Lung (tissue), 12 donors: ENCODE measurements around the gene USP54. TPM values are rescaled to one million over a fixed set of nuclear protein-coding genes. Genes with fewer than 3 reads are reported as not detected.

ENCODE experiments used
- ATAC-seq: fragments of 200-7000 bp; cut with Tn5 transposase; one replicate; pipeline ENCODE4 v1.9.1; 2020; ENCODE audit warnings: moderate number of reproducible peaks; ENCODE audit not compliant: insufficient read depth, low FRiP score
- DNase-seq, 3 donors: peaks; one replicate each; pipeline ENCODE4 v3.0.0-alpha.2; 2013 to 2017
- H3K27ac ChIP-seq, 2 donors: one replicate each; pipeline ENCODE4 v1.5.1; 2013; ENCODE audit warnings: mild to moderate bottlenecking in 2 of 2, moderate library complexity in 2 of 2, control low read depth in 1 of 2, inconsistent platforms in 1 of 2, low read depth in 1 of 2, low read length in 1 of 2
- H3K27me3 ChIP-seq, 3 donors: one replicate each; pipeline ENCODE4 v1.5.1; 2013; ENCODE audit warnings: low read length in 2 of 3; ENCODE audit not compliant: control insufficient read depth in 3 of 3, insufficient read depth in 3 of 3
- H3K36me3 ChIP-seq, 4 donors: one replicate each; pipeline ENCODE4 v1.5.1; 2013; ENCODE audit warnings: low read length in 4 of 4, mild to moderate bottlenecking in 1 of 4, moderate library complexity in 1 of 4; ENCODE audit not compliant: control insufficient read depth in 4 of 4, insufficient read depth in 4 of 4
- H3K4me1 ChIP-seq, 5 donors: one replicate each; pipeline ENCODE4 v1.5.1; 2013; ENCODE audit warnings: low read length in 5 of 5, mild to moderate bottlenecking in 2 of 5, moderate library complexity in 1 of 5; ENCODE audit not compliant: control insufficient read depth in 5 of 5, insufficient read depth in 5 of 5
- H3K4me3 ChIP-seq: one replicate; pipeline ENCODE4 v1.5.1; 2013; ENCODE audit warnings: mild to moderate bottlenecking, control low read depth, moderate library complexity
- H3K9ac ChIP-seq, 2 donors: one replicate each; pipeline ENCODE4 v1.5.1; 2013; ENCODE audit warnings: low read length in 2 of 2, control low read depth in 1 of 2; ENCODE audit not compliant: insufficient read depth in 1 of 2
- H3K9me3 ChIP-seq, 4 donors: one replicate each; pipeline ENCODE4 v1.5.1; 2013; ENCODE audit warnings: low read length in 3 of 4, mild to moderate bottlenecking in 1 of 4, moderate library complexity in 1 of 4; ENCODE audit not compliant: control insufficient read depth in 4 of 4, insufficient read depth in 3 of 4
- WGBS, 2 donors: extraction: QIAGEN DNeasy Blood & Tissue Kit; methylation state at CpG; one replicate each; pipeline ENCODE4 v1.1.7; 2013; 5-methylcytosine and 5-hydroxymethylcytosine counted together
- polyA plus RNA-seq, 2 donors: library from polyadenylated mRNA; stranded (reverse); fragments of 200-250 nt; gene quantifications; one replicate each; pipeline ENCODE4 v1.2.1, GENCODE V29; 2013
- total RNA-seq, 2 donors: library from RNA; depleted of rRNA in 1 of 2; stranded (reverse); fragments of >200 nt in 1 of 2; gene quantifications; one replicate each; pipeline ENCODE4 v1.2.1, GENCODE V29; 2014 to 2021
- TF ChIP-seq, protein P1 (sequence below): IDR thresholded peaks from 2 replicates; pipeline ENCODE4 v1.5.1; 2012; ENCODE audit warnings: mild to moderate bottlenecking; ENCODE audit errors: control extremely low read depth, extremely low read depth
- donor health status: control.
- donor health status: control.
- donor health status: Bipolar disorder and iron deficiency.
- donor health status: healthy.
- donor health status: DM: yes; HTN: yes; CAD: no.

The USP54 gene
- total and polyA plus RNA-seq, 4 donors = 19.7 to 165 (median 62.9) TPM

DNA sequence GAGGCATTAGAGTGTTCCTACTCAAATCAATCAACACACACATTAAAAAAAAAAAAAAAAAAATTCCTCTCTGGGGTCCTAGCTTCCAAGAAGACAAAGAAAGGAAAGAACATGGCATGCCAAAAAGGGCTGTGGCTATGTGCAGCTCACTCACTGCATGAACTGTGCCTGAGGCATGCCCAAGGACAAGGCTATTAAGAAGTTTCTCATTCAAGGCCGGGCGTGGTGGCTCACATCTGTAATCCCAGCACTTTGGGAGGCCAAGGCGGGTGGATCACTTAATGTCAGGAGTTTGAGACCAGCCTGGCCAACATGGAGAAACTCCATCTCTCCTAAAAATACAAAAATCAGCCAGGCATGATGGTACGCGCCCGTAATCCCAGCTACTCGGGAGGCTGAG is 53.4 kb downstream of the USP54 start:
- Histone ChIP-seq H3K27me3 (no peaks in the 10 kb centered on the region), H3K9me3 (no peaks in the 10 kb centered on the region), H3K27ac (no peak overlapping the region), H3K36me3 (peaks cover 8 to 19% (median 18%) of the 10 kb centered on the region in 4 donors), H3K9ac (no peak overlapping the region), H3K4me3 (no peak overlapping the region), H3K4me1 (no peaks in the 10 kb centered on the region)
- TF ChIP-seq, protein P1, sequence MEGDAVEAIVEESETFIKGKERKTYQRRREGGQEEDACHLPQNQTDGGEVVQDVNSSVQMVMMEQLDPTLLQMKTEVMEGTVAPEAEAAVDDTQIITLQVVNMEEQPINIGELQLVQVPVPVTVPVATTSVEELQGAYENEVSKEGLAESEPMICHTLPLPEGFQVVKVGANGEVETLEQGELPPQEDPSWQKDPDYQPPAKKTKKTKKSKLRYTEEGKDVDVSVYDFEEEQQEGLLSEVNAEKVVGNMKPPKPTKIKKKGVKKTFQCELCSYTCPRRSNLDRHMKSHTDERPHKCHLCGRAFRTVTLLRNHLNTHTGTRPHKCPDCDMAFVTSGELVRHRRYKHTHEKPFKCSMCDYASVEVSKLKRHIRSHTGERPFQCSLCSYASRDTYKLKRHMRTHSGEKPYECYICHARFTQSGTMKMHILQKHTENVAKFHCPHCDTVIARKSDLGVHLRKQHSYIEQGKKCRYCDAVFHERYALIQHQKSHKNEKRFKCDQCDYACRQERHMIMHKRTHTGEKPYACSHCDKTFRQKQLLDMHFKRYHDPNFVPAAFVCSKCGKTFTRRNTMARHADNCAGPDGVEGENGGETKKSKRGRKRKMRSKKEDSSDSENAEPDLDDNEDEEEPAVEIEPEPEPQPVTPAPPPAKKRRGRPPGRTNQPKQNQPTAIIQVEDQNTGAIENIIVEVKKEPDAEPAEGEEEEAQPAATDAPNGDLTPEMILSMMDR = no peak
- no peak for ATAC-seq
- 98% methylated on average over 7 of the region's 7 CpGs for WGBS, 2 donors
- no peak for DNase-seq

DNA sequence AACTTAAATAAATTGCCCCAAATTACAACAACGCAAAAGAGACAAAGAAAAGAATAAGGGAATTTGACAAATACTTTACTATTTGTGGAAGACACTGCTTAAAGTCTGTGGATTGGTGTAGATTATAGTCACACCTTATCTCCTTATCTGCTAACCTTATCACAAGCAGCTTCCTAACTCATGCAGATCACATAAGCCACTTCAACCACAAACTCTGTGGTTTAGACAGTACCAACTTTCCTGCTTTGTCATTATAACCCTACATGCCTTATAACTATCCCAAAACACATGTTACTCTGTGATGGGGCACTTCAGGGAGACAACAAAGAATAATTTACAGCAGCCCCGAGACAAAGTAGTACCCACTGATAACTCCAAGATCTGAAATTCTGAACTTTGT is 53.9 kb downstream of the USP54 start:
- Histone ChIP-seq H3K4me1 (no peaks in the 10 kb centered on the region), H3K9me3 (no peaks in the 10 kb centered on the region), H3K36me3 (peaks cover 8 to 19% (median 17%) of the 10 kb centered on the region in 4 donors), H3K4me3 (no peak overlapping the region), H3K9ac (no peak overlapping the region), H3K27me3 (no peaks in the 10 kb centered on the region), H3K27ac (no peak overlapping the region)
- DNase-seq (no peak), ATAC-seq (no peak)
- TF ChIP-seq, protein P1 = no peak
- WGBS, 2 donors = 70 to 74% methylated on average over 2 of the region's 2 CpGs

DNA sequence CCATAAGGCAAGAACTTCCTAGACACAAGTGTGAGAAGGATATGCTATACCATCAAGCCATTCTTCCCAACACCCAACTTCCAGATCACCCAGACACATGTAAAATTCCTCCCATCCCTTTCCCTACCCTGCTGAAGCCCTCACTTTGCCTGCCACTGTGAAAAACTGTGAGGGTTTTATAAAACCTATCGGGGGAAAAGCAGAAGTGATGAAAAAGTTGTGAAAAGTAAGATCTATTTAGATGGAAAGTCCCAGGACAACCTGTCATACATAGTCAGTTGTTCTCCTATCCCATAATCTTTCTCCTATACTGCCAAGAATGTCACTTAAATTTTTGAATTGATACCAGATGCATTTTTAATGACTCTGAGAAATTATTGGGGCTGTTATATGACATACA is 56.3 kb downstream of the USP54 start:
- H3K36me3 ChIP-seq = peaks cover 0 to 18% (median 15%) of the 10 kb centered on the region in 4 donors
- no peaks in the 10 kb centered on the region for H3K27me3 ChIP-seq
- H3K4me1 ChIP-seq = no peaks in the 10 kb centered on the region
- H3K9me3 ChIP-seq = no peaks in the 10 kb centered on the region
- no peak overlapping the region for H3K9ac ChIP-seq
- TF ChIP-seq, protein P1 = no peak
- WGBS, 2 donors = 77 to 83% methylated on average over 1 of the region's 1 CpG
- no peak for DNase-seq
- no peak overlapping the region for H3K4me3 ChIP-seq
- H3K27ac ChIP-seq = no peak overlapping the region
- no peak for ATAC-seq
